Activated T-helper 9 cell treated with anti-CD3 and anti-CD28 coated beads, Interleukin-2, amount 50 U/mL, for 16 hours (primary cell): ENCODE measurements around the gene TREH.

Experiments used
- DNase-seq: peaks from one replicate; pipeline ENCODE4 v3.0.0-alpha.2; 2020; ENCODE audit warnings: low read depth

Gene TREH

GRCh38 chr11:118663902-118664301 lies 15.5 kb downstream of the TREH start:
- no peak for DNase-seq

- no peak for DNase-seq
These were observed 16.1 kb downstream of the TREH start for GRCh38 chr11:118663381-118663780.

GRCh38 chr11:118662401-118663271 lies 16.8 kb downstream of the TREH start:
- DNase-seq: no peak

- DNase-seq: no peak
These were observed 17.8 kb downstream of the TREH start for GRCh38 chr11:118661425-118662301.

GRCh38 chr11:118660681-118661424 lies 18.6 kb downstream of the TREH start:
- DNase-seq: no peak

GRCh38 chr11:118659953-118660680 lies 19.3 kb downstream of the TREH start:
- no peak for DNase-seq

GRCh38 chr11:118659314-118659952 lies 20.0 kb downstream of the TREH start:
- DNase-seq: peak; percentile 72

- no peak for DNase-seq
These were observed 20.8 kb downstream of the TREH start for GRCh38 chr11:118658429-118659313.

- DNase-seq: no peak
These were observed 21.6 kb downstream of the TREH start for GRCh38 chr11:118657709-118658428.

- DNase-seq: no peak
These were observed 22.2 kb downstream of the TREH start for GRCh38 chr11:118657238-118657637.

GRCh38 chr11:118656563-118657165 lies 22.8 kb downstream of the TREH start:
- DNase-seq: no peak

GRCh38 chr11:118655486-118656190 lies 23.8 kb downstream of the TREH start:
- DNase-seq: no peak

GRCh38 chr11:118653684-118654390 lies 25.6 kb downstream of the TREH start:
- no peak for DNase-seq

GRCh38 chr11:118652681-118653181 lies 26.7 kb downstream of the TREH start:
- DNase-seq: no peak

GRCh38 chr11:118651820-118652219 lies 27.6 kb downstream of the TREH start:
- DNase-seq: no peak

- DNase-seq: no peak
These were observed 29.1 kb downstream of the TREH start for GRCh38 chr11:118650366-118650765.

GRCh38 chr11:118649941-118650340 lies 29.5 kb downstream of the TREH start:
- DNase-seq: no peak
